Stimulated activated effector memory CD8-positive, alpha-beta T cell treated with anti-CD3 and anti-CD28 coated beads, Interleukin-12 subunit alpha, Interleukin-12 subunit beta, amount 100 ng/mL, for 72 hours (primary cell): Measurements from ENCODE around the gene ODAD3.
A peak's percentile ranks its signal among the peaks of the same experiment; 100 is the strongest.

Experiments used
- ATAC-seq: fragments of 150-1000 bp; cut with Tn5 transposase; 2 replicates; pipeline ENCODE4 v1.10.0; 2021
- DNase-seq, 2 donors: peaks; one replicate each; pipeline ENCODE4 v3.0.0; 2021 to 2022; ENCODE audit warnings: low spot score in 2 of 2
- H3K27ac Mint-ChIP-seq: one replicate; pipeline ENCODE4 v1.8.0; 2022; ENCODE audit warnings: mild to moderate bottlenecking, mixed read lengths
- H3K36me3 Mint-ChIP-seq: one replicate; pipeline ENCODE4 v1.8.0; 2022; ENCODE audit warnings: mild to moderate bottlenecking, mixed read lengths
- H3K4me1 Mint-ChIP-seq: one replicate; pipeline ENCODE4 v1.8.0; 2022; ENCODE audit warnings: mixed read lengths
- H3K4me3 Mint-ChIP-seq: one replicate; pipeline ENCODE4 v1.8.0; 2022; ENCODE audit warnings: mild to moderate bottlenecking, mixed read lengths
- H3K9me3 Mint-ChIP-seq: one replicate; pipeline ENCODE4 v1.8.0; 2022; ENCODE audit warnings: mixed read lengths

Gene ODAD3

DNA sequence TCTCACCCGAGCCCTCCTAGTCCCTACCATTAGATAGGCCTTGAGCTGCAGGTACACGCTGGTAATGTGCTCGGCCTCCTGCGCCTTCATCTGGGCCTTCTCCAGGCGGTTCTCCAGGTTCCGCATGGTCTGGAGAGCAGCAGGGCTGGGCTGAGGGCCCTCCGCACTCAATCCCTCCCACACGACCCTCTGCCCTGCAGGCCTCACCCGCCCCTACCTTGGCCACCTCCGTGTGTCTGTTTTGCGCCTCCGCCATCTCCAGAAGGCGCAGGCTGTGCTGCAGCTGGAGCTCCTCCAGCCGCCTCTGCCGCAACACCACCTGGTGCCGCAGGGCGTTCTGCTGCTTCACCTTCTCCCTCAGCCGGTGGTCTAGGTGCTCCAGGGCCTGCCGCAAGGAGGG lies 8.3 kb downstream of the ODAD3 start:
- ATAC-seq = no peak
- no peaks in the 10 kb centered on the region for H3K9me3 Mint-ChIP-seq

DNA sequence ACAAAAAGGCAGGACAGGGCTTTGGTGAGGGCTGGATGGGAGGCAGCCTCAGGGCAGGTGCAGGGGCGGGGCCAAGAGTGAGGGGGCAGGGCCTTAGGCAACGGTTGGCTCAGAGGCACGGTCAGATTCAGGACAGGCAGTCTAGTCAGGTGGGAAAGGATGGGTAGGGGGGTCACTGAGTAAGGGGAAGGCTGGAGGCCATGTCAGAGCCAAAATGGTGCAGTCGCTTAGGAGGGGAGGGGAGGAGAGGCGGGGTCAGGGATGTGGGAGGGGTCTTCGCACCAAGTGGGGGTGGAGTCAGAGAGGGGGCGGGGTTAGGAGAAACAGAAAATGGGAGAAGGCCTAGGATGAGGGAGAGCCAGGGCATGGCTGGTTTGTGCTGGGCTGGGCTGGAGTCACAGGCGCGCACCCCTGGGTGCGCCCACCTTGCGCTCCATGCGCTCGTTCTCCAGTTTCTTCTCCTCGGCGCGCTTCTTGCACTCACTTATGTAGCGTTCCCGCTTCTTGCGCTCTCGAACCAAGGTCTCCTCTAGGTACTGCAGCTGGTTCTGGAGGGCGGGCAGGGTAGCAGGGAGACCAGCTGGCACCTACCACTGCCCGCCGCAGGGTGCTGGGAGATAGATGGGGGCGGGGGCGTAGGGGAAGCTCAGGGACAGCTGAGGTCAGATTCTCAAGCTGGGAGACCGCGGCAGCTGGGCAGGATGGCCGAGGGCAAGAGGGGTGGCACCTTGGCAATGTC lies 9.0 kb downstream of the ODAD3 start:
- DNase-seq (no peak), ATAC-seq (no peak)
- peaks cover 30% of the 10 kb centered on the region for H3K4me1 Mint-ChIP-seq
- no peak overlapping the region for H3K27ac Mint-ChIP-seq
- no peaks in the 10 kb centered on the region for H3K36me3 Mint-ChIP-seq
- no peaks in the 10 kb centered on the region for H3K9me3 Mint-ChIP-seq
- H3K4me3 Mint-ChIP-seq = no peak overlapping the region

More for the DNA sequence above, 8.3 kb downstream of the ODAD3 start:
- DNase-seq = no peak
- peaks cover 22% of the 10 kb centered on the region for H3K4me1 Mint-ChIP-seq
- H3K27ac Mint-ChIP-seq = no peak overlapping the region
- no peak overlapping the region for H3K4me3 Mint-ChIP-seq
- H3K36me3 Mint-ChIP-seq = no peaks in the 10 kb centered on the region

- no peaks in the 10 kb centered on the region for H3K36me3 Mint-ChIP-seq
- H3K9me3 Mint-ChIP-seq = no peaks in the 10 kb centered on the region
- peaks cover 41% of the 10 kb centered on the region for H3K4me1 Mint-ChIP-seq
- no peak for ATAC-seq
- no peak for DNase-seq
- H3K4me3 Mint-ChIP-seq = peak overlapping the region; percentile 73
- no peak overlapping the region for H3K27ac Mint-ChIP-seq
Measured at GRCh38 chr19:11423791-11424181, 11.1 kb downstream of the ODAD3 start.

- peaks cover 46% of the 10 kb centered on the region for H3K4me1 Mint-ChIP-seq
- peak overlapping the region; percentile 73 for H3K4me3 Mint-ChIP-seq
- ATAC-seq = no peak
- H3K27ac Mint-ChIP-seq = no peak overlapping the region
- no peak for DNase-seq
- no peaks in the 10 kb centered on the region for H3K9me3 Mint-ChIP-seq
- no peaks in the 10 kb centered on the region for H3K36me3 Mint-ChIP-seq
Measured at GRCh38 chr19:11423164-11423790, 11.6 kb downstream of the ODAD3 start.

DNA sequence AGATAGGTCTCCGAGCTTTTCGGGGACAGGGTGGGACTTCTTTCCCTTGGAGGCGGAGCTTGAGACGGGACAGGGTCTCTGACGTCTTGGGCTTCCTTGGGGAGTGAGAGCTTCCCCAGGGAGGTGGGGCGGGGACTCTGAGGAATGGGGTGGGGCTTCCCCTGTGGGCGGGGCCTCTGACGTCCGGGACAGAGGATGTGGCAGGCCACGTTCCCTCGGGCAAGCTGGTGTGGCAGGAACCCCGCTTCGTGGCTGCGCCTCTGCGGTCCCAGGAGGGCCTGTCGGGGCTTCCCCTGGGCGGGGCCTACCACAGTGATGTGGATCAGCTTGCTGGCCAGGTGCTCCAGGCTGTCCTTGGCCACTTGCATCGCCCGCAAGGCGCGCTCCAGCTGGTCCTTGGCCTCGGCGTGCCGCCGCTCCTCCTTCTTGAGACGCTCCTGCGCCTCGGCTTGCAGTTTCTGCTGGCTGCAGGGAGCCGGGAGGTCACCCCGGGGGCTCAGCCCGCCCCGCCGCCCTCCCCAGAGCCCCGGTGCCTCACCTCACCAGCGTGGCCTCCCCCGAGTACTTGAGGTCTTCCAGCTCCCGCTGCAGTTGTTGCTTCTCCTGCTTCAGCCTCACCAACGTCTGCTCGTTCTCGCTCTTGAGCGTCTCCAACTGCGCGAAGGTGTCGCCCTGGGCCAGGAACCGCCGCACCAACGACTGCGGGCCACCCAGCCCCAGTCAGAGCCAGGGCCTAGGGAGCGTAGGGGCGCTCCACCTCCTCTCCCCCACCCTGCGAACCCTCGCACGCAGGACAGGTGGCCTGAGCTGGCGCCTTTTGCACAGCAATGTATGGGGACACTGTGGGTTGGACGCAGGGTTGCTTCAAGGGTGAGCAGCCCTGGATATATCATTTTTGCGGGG lies 12.5 kb downstream of the ODAD3 start:
- Mint-ChIP-seq H3K27ac (peak overlapping the region; percentile 64), H3K4me1 (peaks cover 47% of the 10 kb centered on the region), H3K36me3 (no peaks in the 10 kb centered on the region), H3K4me3 (peak overlapping the region; percentile 73), H3K9me3 (no peaks in the 10 kb centered on the region)
- ATAC-seq (peak; percentile 85), DNase-seq (peak; percentile 67 to 76)

DNA sequence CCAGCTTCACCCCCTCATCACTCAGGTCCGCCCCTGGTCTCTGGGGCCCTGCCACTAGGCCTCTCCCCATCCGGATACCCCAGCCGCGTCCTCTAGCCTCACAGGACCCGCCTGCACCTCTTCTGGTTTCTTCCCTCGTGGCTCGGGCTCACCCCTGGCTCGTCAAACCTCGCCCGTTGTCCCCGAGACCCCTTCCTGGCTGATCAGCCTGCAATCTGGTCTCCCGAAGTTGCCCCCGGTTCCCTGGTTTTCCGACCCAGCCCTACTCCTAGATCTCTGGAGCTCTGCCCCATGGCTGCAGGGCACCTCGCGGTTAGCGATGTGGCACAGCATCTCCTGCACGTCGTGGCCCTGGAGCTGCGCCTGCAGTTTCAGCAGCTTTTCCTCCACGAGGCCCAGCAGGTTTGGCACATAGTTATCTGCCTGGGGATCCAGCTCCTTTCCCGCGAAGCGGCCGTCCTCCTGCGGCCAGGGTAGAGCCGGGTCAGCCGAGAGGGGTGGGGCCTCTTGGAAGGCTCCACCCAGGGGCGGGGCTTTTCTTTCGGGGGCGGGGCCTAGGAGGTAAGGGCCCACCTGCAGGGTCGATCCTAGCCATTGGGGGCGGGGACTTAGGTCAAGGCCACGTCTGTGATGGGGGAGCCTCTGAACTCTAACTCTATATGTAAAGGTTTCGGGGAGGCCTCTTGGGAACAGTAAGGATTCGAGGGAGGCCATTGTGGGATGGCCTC lies 13.4 kb downstream of the ODAD3 start:
- peak; percentile 68 for ATAC-seq
- peak overlapping the region; percentile 73 for H3K4me3 Mint-ChIP-seq

GRCh38 chr19:11420429-11421370 lies 14.2 kb downstream of the ODAD3 start:
- H3K27ac Mint-ChIP-seq = peak overlapping the region; percentile 64
- ATAC-seq (no peak), DNase-seq (no peak)
- peak overlapping the region; percentile 73 for H3K4me3 Mint-ChIP-seq
- H3K9me3 Mint-ChIP-seq = no peaks in the 10 kb centered on the region
- H3K36me3 Mint-ChIP-seq = no peaks in the 10 kb centered on the region
- H3K4me1 Mint-ChIP-seq = peaks cover 47% of the 10 kb centered on the region

More for the DNA sequence above, 13.4 kb downstream of the ODAD3 start:
- Mint-ChIP-seq H3K36me3 (no peaks in the 10 kb centered on the region), H3K27ac (peak overlapping the region; percentile 64), H3K4me1 (peaks cover 47% of the 10 kb centered on the region), H3K9me3 (no peaks in the 10 kb centered on the region)
- DNase-seq = peak; percentile 64 to 69

DNA sequence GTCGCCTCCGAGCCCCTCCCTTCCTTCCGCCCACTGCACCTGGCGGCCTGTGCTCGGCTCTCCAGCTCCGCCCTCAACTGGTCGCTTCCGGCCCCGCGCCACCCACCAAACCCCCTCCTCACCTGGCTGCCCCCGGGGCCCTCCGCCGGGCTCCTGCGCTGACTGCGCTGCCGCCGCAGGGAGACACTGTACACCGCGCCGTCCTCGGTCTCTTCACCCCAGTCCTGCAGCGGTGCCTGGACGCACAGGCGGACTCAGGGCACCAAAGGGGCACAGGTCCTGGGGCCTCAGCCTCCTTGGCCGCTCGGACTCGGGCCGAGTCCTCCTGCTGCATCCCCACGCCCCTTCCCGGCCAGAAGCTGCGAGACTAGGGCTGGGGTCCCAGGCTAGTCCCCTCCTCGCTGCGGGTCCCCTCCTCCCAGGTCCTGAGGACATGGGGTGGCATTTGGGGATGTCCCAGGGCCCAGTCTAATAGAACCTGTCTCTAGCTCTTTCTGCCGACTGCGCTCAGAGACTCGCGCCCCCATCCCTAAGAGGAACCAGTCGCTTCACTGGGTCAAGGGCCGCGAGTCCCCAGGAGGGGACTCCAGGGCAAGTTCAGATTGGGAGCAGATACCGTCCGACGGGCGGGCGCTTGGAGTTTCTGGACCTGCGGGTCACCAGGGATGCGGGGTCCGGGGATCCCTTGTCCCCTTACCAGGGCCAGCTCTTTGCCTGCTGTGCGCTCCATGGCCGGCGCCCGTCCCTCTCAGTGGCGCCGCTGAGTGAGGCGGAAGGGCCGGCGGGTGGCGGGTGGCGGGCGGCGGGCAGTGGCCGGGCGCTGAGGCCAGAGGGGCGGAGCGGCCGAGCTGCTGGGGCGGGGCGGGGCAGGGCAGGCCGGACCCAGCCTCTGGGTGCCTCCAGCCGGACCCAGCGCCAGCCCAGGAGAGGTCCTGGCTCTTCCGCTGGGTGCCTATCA lies 16.1 kb downstream of the ODAD3 start, which contains the start of gene RGL3:
Gene RGL3, minus strand, starts transcription at position 766 of the 958 bp plus-strand sequence. Its CDS starts 36 bp downstream, at position 730.
- Mint-ChIP-seq H3K4me3 (peak within 1 kb of the TSS; percentile 73), H3K4me1 (peaks cover 45% of the 10 kb centered on the region), H3K36me3 (no peaks in the 10 kb centered on the region), H3K9me3 (no peaks in the 10 kb centered on the region), H3K27ac (no peak within 1 kb of the TSS)
- DNase-seq (no peak), ATAC-seq (no peak)

GRCh38 chr19:11418094-11418548 lies 16.8 kb downstream of the ODAD3 start:
- no peak overlapping the region for H3K4me3 Mint-ChIP-seq
- DNase-seq = no peak
- no peak overlapping the region for H3K27ac Mint-ChIP-seq
- peaks cover 38% of the 10 kb centered on the region for H3K4me1 Mint-ChIP-seq
- no peaks in the 10 kb centered on the region for H3K36me3 Mint-ChIP-seq
- no peaks in the 10 kb centered on the region for H3K9me3 Mint-ChIP-seq
- ATAC-seq = no peak

- Mint-ChIP-seq H3K4me1 (peaks cover 24% of the 10 kb centered on the region), H3K9me3 (no peaks in the 10 kb centered on the region), H3K36me3 (no peaks in the 10 kb centered on the region), H3K27ac (no peak overlapping the region), H3K4me3 (no peak overlapping the region)
- DNase-seq (no peak), ATAC-seq (no peak)
Measured at GRCh38 chr19:11416346-11417052, 18.4 kb downstream of the ODAD3 start.

DNA sequence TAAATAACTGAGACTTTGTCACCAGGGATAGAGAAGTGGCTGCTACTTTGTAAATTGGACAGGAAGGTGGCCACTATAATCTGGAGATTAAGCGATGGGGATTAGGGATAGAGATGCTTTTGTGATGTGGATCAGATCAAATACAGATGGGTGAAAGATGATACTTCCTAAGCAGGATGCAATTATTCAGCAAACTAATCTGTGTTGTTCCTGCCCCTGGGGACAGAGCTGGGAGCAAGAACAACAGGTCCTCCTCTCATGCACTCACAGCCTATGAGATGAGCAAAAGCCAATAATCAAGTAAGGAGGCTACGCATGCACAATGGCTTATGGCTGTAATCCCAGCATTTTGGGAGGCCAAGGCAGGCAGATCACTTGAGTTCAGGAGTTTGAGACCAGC lies 20.4 kb downstream of the ODAD3 start:
- Mint-ChIP-seq H3K9me3 (no peaks in the 10 kb centered on the region), H3K4me3 (no peak overlapping the region), H3K27ac (no peak overlapping the region), H3K4me1 (peaks cover 10% of the 10 kb centered on the region), H3K36me3 (no peaks in the 10 kb centered on the region)
- DNase-seq = no peak
- ATAC-seq = no peak

- Mint-ChIP-seq H3K9me3 (no peaks in the 10 kb centered on the region), H3K4me3 (no peak overlapping the region), H3K36me3 (no peaks in the 10 kb centered on the region), H3K4me1 (no peaks in the 10 kb centered on the region), H3K27ac (no peak overlapping the region)
- DNase-seq (no peak), ATAC-seq (no peak)
Measured at GRCh38 chr19:11410682-11411081, 24.2 kb downstream of the ODAD3 start.
